Astrocyte (in vitro differentiated cells and primary cell): ENCODE measurements around the gene C17orf100.

Experiments
- CTCF ChIP-seq: IDR thresholded peaks from 2 replicates; pipeline ENCODE4 v1.5.1; 2011; ENCODE audit warnings: low read depth, mild to moderate bottlenecking, inconsistent platforms, low read length, moderate library complexity; ENCODE audit not compliant: insufficient read depth
- EZH2 ChIP-seq: IDR thresholded peaks from 2 replicates; pipeline ENCODE4 v1.6.1; 2012; ENCODE audit warnings: mild to moderate bottlenecking, low read length, inconsistent platforms; ENCODE audit not compliant: insufficient read depth

GRCh38 chr17:6611231-6611630, 40.3 kb upstream of the C17orf100 start:
- no peak for TF ChIP-seq EZH2
- TF ChIP-seq CTCF, result no peak
